Measurements from ENCODE around the gene MINDY4. TPM values are rescaled to one million over a fixed set of nuclear protein-coding genes. Genes with fewer than 3 reads are reported as not detected.

MINDY4 gene
- total RNA-seq, 1 donor from 2014 or later = 13.8 TPM

- no peak for DNase-seq
- Histone ChIP-seq H3K4me3 (peak overlapping the region; percentile 25), H3K4me1 (peaks cover 70% of the 10 kb centered on the region), H3K9me3 (no peaks in the 10 kb centered on the region), H3K27ac (peak overlapping the region; percentile 84), H3K36me3 (no peaks in the 10 kb centered on the region), H3K27me3 (ENCODE audit: low read depth) (no peaks in the 10 kb centered on the region)
- intact Hi-C loops (cut with DNase I) = no loop called here
- no peak for ATAC-seq
- TF ChIP-seq, protein P1, sequence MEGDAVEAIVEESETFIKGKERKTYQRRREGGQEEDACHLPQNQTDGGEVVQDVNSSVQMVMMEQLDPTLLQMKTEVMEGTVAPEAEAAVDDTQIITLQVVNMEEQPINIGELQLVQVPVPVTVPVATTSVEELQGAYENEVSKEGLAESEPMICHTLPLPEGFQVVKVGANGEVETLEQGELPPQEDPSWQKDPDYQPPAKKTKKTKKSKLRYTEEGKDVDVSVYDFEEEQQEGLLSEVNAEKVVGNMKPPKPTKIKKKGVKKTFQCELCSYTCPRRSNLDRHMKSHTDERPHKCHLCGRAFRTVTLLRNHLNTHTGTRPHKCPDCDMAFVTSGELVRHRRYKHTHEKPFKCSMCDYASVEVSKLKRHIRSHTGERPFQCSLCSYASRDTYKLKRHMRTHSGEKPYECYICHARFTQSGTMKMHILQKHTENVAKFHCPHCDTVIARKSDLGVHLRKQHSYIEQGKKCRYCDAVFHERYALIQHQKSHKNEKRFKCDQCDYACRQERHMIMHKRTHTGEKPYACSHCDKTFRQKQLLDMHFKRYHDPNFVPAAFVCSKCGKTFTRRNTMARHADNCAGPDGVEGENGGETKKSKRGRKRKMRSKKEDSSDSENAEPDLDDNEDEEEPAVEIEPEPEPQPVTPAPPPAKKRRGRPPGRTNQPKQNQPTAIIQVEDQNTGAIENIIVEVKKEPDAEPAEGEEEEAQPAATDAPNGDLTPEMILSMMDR (IDR thresholded peaks at IDR 0.05) = no peak
Measured at GRCh38 chr7:30900803-30901362, 129.7 kb downstream of the MINDY4 start.

DNA sequence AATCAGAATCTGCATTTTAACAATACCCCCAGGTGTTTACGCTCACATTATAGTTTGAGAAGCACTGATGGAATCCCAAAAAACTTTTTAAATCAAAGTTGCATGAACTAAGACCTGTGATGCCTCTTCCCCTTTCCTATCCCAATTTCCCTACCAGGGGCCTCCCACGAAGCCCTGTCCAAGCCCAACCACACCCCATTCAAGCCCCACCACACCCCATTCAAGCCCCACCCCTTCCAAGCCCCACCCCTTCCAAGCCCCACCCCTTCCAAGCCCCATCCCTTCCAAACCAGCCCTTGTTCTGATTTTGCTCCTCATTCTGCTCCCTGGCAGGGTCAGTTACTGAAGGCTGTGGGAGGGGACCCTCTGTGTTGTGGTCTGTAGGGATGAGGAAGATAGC, 130.6 kb downstream of the MINDY4 start:
- Histone ChIP-seq H3K27ac (peak overlapping the region; percentile 84), H3K27me3 (ENCODE audit: low read depth) (no peaks in the 10 kb centered on the region), H3K4me3 (no peak overlapping the region), H3K9me3 (no peaks in the 10 kb centered on the region), H3K36me3 (no peaks in the 10 kb centered on the region), H3K4me1 (peaks cover 70% of the 10 kb centered on the region)
- DNase-seq = no peak
- intact Hi-C loops (cut with DNase I) = no loop called here
- TF ChIP-seq, protein P1 (IDR thresholded peaks at IDR 0.05) = no peak
- ATAC-seq = no peak

GRCh38 chr7:30902466-30902865, 131.2 kb downstream of the MINDY4 start:
- H3K4me3 ChIP-seq = no peak overlapping the region
- no peaks in the 10 kb centered on the region for H3K36me3 ChIP-seq
- peaks cover 70% of the 10 kb centered on the region for H3K4me1 ChIP-seq
- no peak for DNase-seq
- TF ChIP-seq, protein P1 (IDR thresholded peaks at IDR 0.05) = no peak
- intact Hi-C loops (cut with DNase I) = no loop called here
- no peak for ATAC-seq
- no peaks in the 10 kb centered on the region for H3K27me3 ChIP-seq (ENCODE audit: low read depth)
- H3K27ac ChIP-seq = peak overlapping the region; percentile 63
- no peaks in the 10 kb centered on the region for H3K9me3 ChIP-seq

- no peak overlapping the region for H3K4me3 ChIP-seq
- ATAC-seq = no peak
- H3K9me3 ChIP-seq = no peaks in the 10 kb centered on the region
- no peaks in the 10 kb centered on the region for H3K36me3 ChIP-seq
- H3K4me1 ChIP-seq = peaks cover 72% of the 10 kb centered on the region
- no peak for DNase-seq
- peak overlapping the region; percentile 31 for H3K27ac ChIP-seq
- intact Hi-C loops (cut with DNase I) = no loop called here
- TF ChIP-seq, protein P1 (IDR thresholded peaks at IDR 0.05) = no peak
- no peaks in the 10 kb centered on the region for H3K27me3 ChIP-seq (ENCODE audit: low read depth)
Measured at GRCh38 chr7:30903146-30903545, 131.9 kb downstream of the MINDY4 start.

DNA sequence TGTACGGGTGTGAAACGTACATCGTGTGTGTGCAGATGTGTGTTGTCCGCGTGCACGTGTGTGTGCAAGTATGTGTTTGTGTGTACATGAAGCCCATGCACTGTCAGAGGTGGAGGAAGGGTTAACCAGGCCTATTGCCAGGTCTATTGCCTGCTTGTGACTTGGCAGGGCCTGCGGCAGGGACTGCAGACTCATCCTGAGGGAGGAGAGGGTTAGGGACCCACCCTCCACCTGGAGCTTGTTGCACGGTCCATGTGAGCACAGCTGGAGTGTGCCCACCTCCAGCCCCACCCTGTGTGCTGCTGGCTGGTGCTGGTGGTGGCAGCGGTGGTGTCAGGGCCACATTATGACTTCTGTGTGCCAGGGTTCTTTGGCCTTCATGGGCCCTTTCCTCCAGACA, 133.3 kb downstream of the MINDY4 start:
- DNase-seq (no peak), ATAC-seq (no peak)
- TF ChIP-seq, protein P1 (IDR thresholded peaks at IDR 0.05) = no peak
- Histone ChIP-seq H3K4me3 (no peak overlapping the region), H3K27me3 (ENCODE audit: low read depth) (no peaks in the 10 kb centered on the region), H3K27ac (no peak overlapping the region), H3K9me3 (no peaks in the 10 kb centered on the region), H3K4me1 (peaks cover 71% of the 10 kb centered on the region), H3K36me3 (no peaks in the 10 kb centered on the region)
- intact Hi-C loops (cut with DNase I) = no loop called here
